KBM-7 (cell line): ENCODE measurements around the gene RHBDL3.
A peak's percentile ranks its signal among the peaks of the same experiment; 100 is the strongest.
"Not testable (repeated sequence)": the region's sequence is repeated elsewhere in the genome, so short reads cannot be mapped to it uniquely, and the experiment has no call there.

Experiments
- DNase-seq: peaks from one replicate; pipeline ENCODE4 v3.0.0-alpha.2; 2015
- in situ Hi-C: fragments of 300-500 bp; cut with MboI; formaldehyde crosslinking; loops from 2 replicates; pipeline ENCODE4 v1.14.3; 2020; ENCODE audit warnings: low sequenced_read_pairs, low pct_unique_long_range_greater_than_20kb, mixed read lengths

The RHBDL3 gene

GRCh38 chr17:32265192-32265923 lies at the start of gene RHBDL3:
Gene RHBDL3 (plus strand): TSS chr17:32265832. CDS start chr17:32266190, 358 bp downstream.
- DNase-seq, result no peak
- in situ Hi-C loops, result no loop called here

- in situ Hi-C loops, result no loop called here
- no peak for DNase-seq
These were observed 43.0 kb upstream of the RHBDL3 start for GRCh38 chr17:32222621-32223020.

- in situ Hi-C loops, result no loop called here
- DNase-seq, result no peak
These were observed 41.9 kb upstream of the RHBDL3 start for GRCh38 chr17:32223703-32224102.

GRCh38 chr17:32226886-32227285 lies 38.7 kb upstream of the RHBDL3 start:
- no peak for DNase-seq
- in situ Hi-C loops, result no loop called here

- in situ Hi-C loops, result no loop called here
- DNase-seq, result no peak
These were observed 37.7 kb upstream of the RHBDL3 start for GRCh38 chr17:32227910-32228309.

GRCh38 chr17:32235588-32235987 lies 30.0 kb upstream of the RHBDL3 start:
- DNase-seq, result no peak
- in situ Hi-C loops, result no loop called here

- in situ Hi-C loops, result no loop called here
- DNase-seq, result no peak
These were observed 26.2 kb upstream of the RHBDL3 start for GRCh38 chr17:32239456-32239855.

GRCh38 chr17:32240750-32241149 lies 24.9 kb upstream of the RHBDL3 start:
- in situ Hi-C loops, result no loop called here
- DNase-seq, result no peak

GRCh38 chr17:32241640-32242039 lies 24.0 kb upstream of the RHBDL3 start:
- in situ Hi-C loops, result no loop called here
- no peak for DNase-seq

- in situ Hi-C loops, result no loop called here
These were observed 16.2 kb upstream of the RHBDL3 start for GRCh38 chr17:32249475-32249874.

GRCh38 chr17:32253117-32253611 lies 12.5 kb upstream of the RHBDL3 start:
- in situ Hi-C loops, result no loop called here
- peak; percentile 85 for DNase-seq

More at GRCh38 chr17:32249475-32249874, 16.2 kb upstream of the RHBDL3 start:
- DNase-seq, result no peak

GRCh38 chr17:32256012-32256700 lies 9.5 kb upstream of the RHBDL3 start:
- no peak for DNase-seq
- in situ Hi-C loops, result no loop called here

- no peak for DNase-seq
- in situ Hi-C loops, result no loop called here
These were observed 9.0 kb upstream of the RHBDL3 start for GRCh38 chr17:32256701-32257019.

GRCh38 chr17:32258383-32259140 lies 7.1 kb upstream of the RHBDL3 start:
- in situ Hi-C loops, result no loop called here
- DNase-seq, result no peak

- in situ Hi-C loops, result no loop called here
These were observed 6.0 kb upstream of the RHBDL3 start for GRCh38 chr17:32259586-32259985.

GRCh38 chr17:32261417-32261736 lies 4.3 kb upstream of the RHBDL3 start:
- in situ Hi-C loops, result no loop called here
- DNase-seq, result no peak

More at GRCh38 chr17:32259586-32259985, 6.0 kb upstream of the RHBDL3 start:
- DNase-seq, result no peak

GRCh38 chr17:32261936-32262510 lies 3.6 kb upstream of the RHBDL3 start:
- no peak for DNase-seq
- in situ Hi-C loops, result no loop called here

GRCh38 chr17:32263515-32263914 lies 2.1 kb upstream of the RHBDL3 start:
- in situ Hi-C loops, DNase-seq: not testable (repeated sequence)

- DNase-seq, result no peak
- in situ Hi-C loops, result no loop called here
These were observed 1.4 kb upstream of the RHBDL3 start for GRCh38 chr17:32264140-32264799.
